GM12874 (cell line): Measurements from ENCODE around the gene CDSN.

Source experiments
- CTCF ChIP-seq: IDR thresholded peaks from 2 replicates; pipeline ENCODE4 v1.5.1; 2011; ENCODE audit warnings: low read depth, mild to moderate bottlenecking, control low read depth, low read length, moderate library complexity; ENCODE audit not compliant: insufficient read depth

Gene CDSN

DNA sequence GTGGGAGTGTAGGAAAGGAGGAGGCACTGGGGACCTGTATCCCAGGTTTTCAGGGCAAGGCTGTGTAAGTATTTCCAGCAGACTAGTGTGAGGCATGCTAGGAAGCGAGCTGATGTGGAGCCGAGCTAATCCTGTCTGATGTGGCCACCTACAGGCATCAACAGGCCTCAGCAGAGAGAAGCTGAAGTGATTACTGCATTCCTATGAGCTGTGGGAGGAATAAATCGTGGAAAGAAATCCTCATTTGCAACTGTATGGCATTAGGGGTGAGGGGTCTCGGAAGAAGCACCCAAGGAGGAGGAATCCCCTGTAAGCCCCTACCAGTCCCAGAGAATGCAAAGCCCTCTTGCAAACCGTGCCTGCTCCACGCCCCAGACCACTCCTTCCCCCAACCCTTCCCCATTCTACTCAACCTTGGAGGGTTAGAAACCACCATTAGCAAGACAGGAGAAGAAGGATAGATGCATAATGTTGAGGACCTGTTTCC is 49.5 kb downstream of the CDSN start:
- TF ChIP-seq CTCF, result peak; percentile 44; the same call in 1 of the 2 replicates

GRCh38 chr6:31068669-31069340 is 51.4 kb downstream of the CDSN start:
- peak; percentile 89 for TF ChIP-seq CTCF

DNA sequence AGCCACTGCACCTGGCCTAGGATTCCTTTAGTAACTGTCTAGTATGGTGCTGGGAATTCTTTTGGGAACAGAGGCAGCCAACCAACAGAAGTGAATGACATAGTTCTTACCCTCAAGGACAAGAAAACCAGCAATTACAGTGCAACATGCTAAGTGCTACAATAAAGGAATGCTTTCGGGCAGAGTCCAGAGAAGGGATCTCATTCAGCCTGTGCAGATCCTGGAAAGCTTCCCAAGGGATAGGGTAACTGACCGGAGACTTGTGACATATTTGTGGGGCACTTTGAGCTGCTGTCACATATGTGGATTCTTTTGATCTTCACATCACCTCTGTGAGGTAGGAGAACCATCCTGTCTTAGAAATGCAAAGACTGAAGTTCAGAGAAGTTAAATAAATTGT is 54.7 kb downstream of the CDSN start:
- TF ChIP-seq CTCF, result no peak
